Measurements from ENCODE around the gene ODAD3.

Gene ODAD3

GRCh38 chr19:11416346-11417052, 18.4 kb downstream of the ODAD3 start:
- TF ChIP-seq TAF1 (IDR thresholded peaks at IDR 0.05; ENCODE audit: borderline replicate concordance, insufficient read depth, low read length) (no peak), FOXP2 (optimal IDR thresholded peaks at IDR 0.05; ENCODE audit: borderline replicate concordance, extremely low read depth, extremely low read length, insufficient read depth) (no peak), SIN3A (IDR thresholded peaks at IDR 0.05; ENCODE audit: borderline replicate concordance, insufficient read depth, low read length) (no peak), POLR2AphosphoS5 (IDR thresholded peaks at IDR 0.05; ENCODE audit: low read depth, low read length) (no peak), REST (IDR thresholded peaks at IDR 0.05; ENCODE audit: insufficient read depth in 1 of 2, low read depth in 2 of 2, low read length in 2 of 2) (no peak)

- no peak for TF ChIP-seq POLR2AphosphoS5 (IDR thresholded peaks at IDR 0.05; ENCODE audit: low read depth, low read length)
- no peak for TF ChIP-seq FOXP2 (optimal IDR thresholded peaks at IDR 0.05; ENCODE audit: borderline replicate concordance, extremely low read depth, extremely low read length, insufficient read depth)
- TF ChIP-seq TAF1 (IDR thresholded peaks at IDR 0.05; ENCODE audit: borderline replicate concordance, insufficient read depth, low read length), result no peak
- no peak for TF ChIP-seq SIN3A (IDR thresholded peaks at IDR 0.05; ENCODE audit: borderline replicate concordance, insufficient read depth, low read length)
- TF ChIP-seq REST (IDR thresholded peaks at IDR 0.05; ENCODE audit: insufficient read depth in 1 of 2, low read depth in 2 of 2, low read length in 2 of 2), result no peak
Observed at GRCh38 chr19:11414544-11414943, 20.4 kb downstream of the ODAD3 start.

GRCh38 chr19:11410682-11411081, 24.2 kb downstream of the ODAD3 start:
- TF ChIP-seq POLR2AphosphoS5 (IDR thresholded peaks at IDR 0.05; ENCODE audit: low read depth, low read length) (no peak), REST (IDR thresholded peaks at IDR 0.05; ENCODE audit: insufficient read depth in 1 of 2, low read depth in 2 of 2, low read length in 2 of 2) (no peak), TAF1 (IDR thresholded peaks at IDR 0.05; ENCODE audit: borderline replicate concordance, insufficient read depth, low read length) (no peak), FOXP2 (optimal IDR thresholded peaks at IDR 0.05; ENCODE audit: borderline replicate concordance, extremely low read depth, extremely low read length, insufficient read depth) (no peak), SIN3A (IDR thresholded peaks at IDR 0.05; ENCODE audit: borderline replicate concordance, insufficient read depth, low read length) (no peak)

- no peak for TF ChIP-seq TAF1 (IDR thresholded peaks at IDR 0.05; ENCODE audit: borderline replicate concordance, insufficient read depth, low read length)
- no peak for TF ChIP-seq REST (IDR thresholded peaks at IDR 0.05; ENCODE audit: insufficient read depth in 1 of 2, low read depth in 2 of 2, low read length in 2 of 2)
- no peak for TF ChIP-seq SIN3A (IDR thresholded peaks at IDR 0.05; ENCODE audit: borderline replicate concordance, insufficient read depth, low read length)
- no peak for TF ChIP-seq FOXP2 (optimal IDR thresholded peaks at IDR 0.05; ENCODE audit: borderline replicate concordance, extremely low read depth, extremely low read length, insufficient read depth)
- TF ChIP-seq POLR2AphosphoS5 (IDR thresholded peaks at IDR 0.05; ENCODE audit: low read depth, low read length), result no peak
Observed at GRCh38 chr19:11408591-11408990, 26.3 kb downstream of the ODAD3 start.
